Esophagus muscularis mucosa (tissue), 4 donors: ENCODE measurements around the gene TUFT1. TPM values are rescaled to one million over a fixed set of nuclear protein-coding genes. Genes with fewer than 3 reads are reported as not detected.

Experiments used
- DNase-seq: peaks from one replicate; pipeline ENCODE4 v3.0.0-alpha.2; 2017; ENCODE audit errors: extremely low spot score
- H3K27ac ChIP-seq, 4 donors: fragments of 200-600 bp; sonication (generic); replicated peaks in 1 of 4; 1 replicate in 3 of 4; 2 replicates in 1 of 4; pipeline ENCODE4 v1.5.1; 2016 to 2019; ENCODE audit warnings: mild to moderate bottlenecking in 1 of 4
- H3K27me3 ChIP-seq, 4 donors: fragments of 200-600 bp; sonication (generic); one replicate each; pipeline versions ENCODE4 v1.5.1 to v1.6.0; 2016 to 2019
- H3K36me3 ChIP-seq, 4 donors: fragments of 200-600 bp; sonication (generic); one replicate each; pipeline ENCODE4 v1.5.1; 2016 to 2019
- H3K4me1 ChIP-seq, 4 donors: fragments of 200-600 bp; sonication (generic); one replicate each; pipeline ENCODE4 v1.5.1; 2016 to 2019
- H3K4me3 ChIP-seq, 4 donors: fragments of 200-600 bp; sonication (generic); 1 replicate in 2 of 4; 2 replicates in 2 of 4; pipeline ENCODE4 v1.5.1; 2016 to 2019; ENCODE audit warnings: mild to moderate bottlenecking in 4 of 4, moderate library complexity in 1 of 4
- H3K9me3 ChIP-seq, 4 donors: fragments of 200-600 bp; sonication (generic); 1 replicate in 3 of 4; 2 replicates in 1 of 4; pipeline ENCODE4 v1.5.1; 2016 to 2019
- EP300 ChIP-seq: sonication (generic); formaldehyde crosslinking; IDR thresholded peaks from one replicate; pipeline ENCODE4 v1.6.1; 2017; ENCODE audit warnings: antibody characterized with exemption
- POLR2A ChIP-seq: fragments of 450-650 bp; IDR thresholded peaks from one replicate; pipeline ENCODE4 v1.6.1; 2017; ENCODE audit warnings: antibody characterized with exemption, moderate library complexity, mild to moderate bottlenecking, low read depth
- POLR2AphosphoS5 ChIP-seq, 2 donors: sonication (generic); formaldehyde crosslinking; IDR thresholded peaks; one replicate each; pipeline ENCODE4 v1.6.1; 2017; ENCODE audit warnings: antibody characterized with exemption in 2 of 2
- WGBS: methylation state at CpG from one replicate; pipeline ENCODE4 v1.1.5; 2018; 5-methylcytosine and 5-hydroxymethylcytosine counted together
- intact Hi-C: fragments of 100-400 bp; cut with DNase I; formaldehyde crosslinking; loops from one replicate; pipeline ENCODE4 v1.15.1; 2023
- total RNA-seq, 4 donors: library from RNA; depleted of rRNA; stranded (reverse); fragments of >200 nt; gene quantifications; one replicate each; pipeline versions ENCODE4 v1.1.0 to v1.2.1, GENCODE V29; 2016
- TF ChIP-seq, protein P1 (sequence below), 3 experiments: fragments of 200-600 bp in 2 of 3; fragments of 450-650 bp in 1 of 3; sonication (generic) in 2 of 3; IDR thresholded peaks; one replicate each; pipeline ENCODE4 v1.5.1; 2017 to 2019; ENCODE audit warnings: antibody characterized with exemption in 3 of 3, mild to moderate bottlenecking in 2 of 3, moderate library complexity in 1 of 3

The TUFT1 gene
- total RNA-seq, 4 donors from 2014 or later: 10.4 to 24.2 (median 15.9) TPM

DNA sequence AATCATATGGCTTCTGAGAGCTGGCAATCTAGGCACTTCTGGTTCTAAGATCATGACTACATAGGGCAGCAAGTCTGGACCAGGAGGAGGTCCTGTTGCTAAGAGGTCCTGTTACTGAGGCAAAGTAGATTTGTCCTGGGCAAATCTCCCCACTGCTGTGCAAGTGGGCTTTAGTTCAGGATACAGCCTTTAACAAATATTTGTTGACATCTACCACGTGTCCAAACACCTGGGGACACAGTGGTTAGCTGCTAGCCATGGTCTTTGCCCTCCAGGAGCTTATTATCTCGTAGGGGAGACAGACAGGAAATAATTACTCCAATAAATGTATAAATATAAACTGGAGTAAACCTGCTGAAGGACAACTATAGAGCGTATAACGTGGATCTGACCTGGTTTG, 25.7 kb upstream of the TUFT1 start:
- H3K4me3 ChIP-seq: no peak overlapping the region
- DNase-seq: no peak
- 89% methylated on average over 4 of the region's 4 CpGs for WGBS
- intact Hi-C loops: no loop called here
- H3K27ac ChIP-seq: no peak overlapping the region
- TF ChIP-seq POLR2AphosphoS5 (IDR thresholded peaks at IDR 0.05) (no peak), POLR2A (no peak), EP300 (no peak)
- no peaks in the 10 kb centered on the region for H3K36me3 ChIP-seq
- no peaks in the 10 kb centered on the region for H3K9me3 ChIP-seq
- peaks cover 14 to 33% (median 29%) of the 10 kb centered on the region in 4 donors for H3K4me1 ChIP-seq
- no peaks in the 10 kb centered on the region for H3K27me3 ChIP-seq

DNA sequence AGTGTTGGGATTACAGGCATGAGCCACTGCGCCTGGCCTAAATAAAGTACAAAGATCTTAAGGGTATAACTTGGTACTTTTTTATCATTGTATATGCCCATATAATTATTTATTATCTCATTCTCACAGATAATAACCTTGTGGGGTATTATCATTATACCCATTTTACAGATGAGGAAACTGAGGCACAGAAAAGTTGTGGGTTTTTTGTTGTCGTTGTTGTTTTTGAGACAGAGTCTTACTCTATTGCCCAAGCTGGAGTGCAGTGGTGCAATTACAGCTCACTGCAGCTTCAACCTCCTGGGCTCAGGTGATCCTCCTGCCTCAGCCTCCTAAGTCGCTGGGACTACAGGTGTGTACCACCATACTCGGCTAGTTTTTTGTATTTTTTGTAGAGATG, 24.8 kb upstream of the TUFT1 start:
- Histone ChIP-seq H3K4me1 (peaks cover 14 to 31% (median 27%) of the 10 kb centered on the region in 4 donors), H3K4me3 (no peak overlapping the region), H3K27ac (no peak overlapping the region), H3K27me3 (no peaks in the 10 kb centered on the region), H3K9me3 (no peaks in the 10 kb centered on the region), H3K36me3 (no peaks in the 10 kb centered on the region)
- intact Hi-C loops: no loop called here
- no peak for DNase-seq
- TF ChIP-seq POLR2A (no peak), EP300 (no peak), POLR2AphosphoS5 (IDR thresholded peaks at IDR 0.05) (no peak)
- TF ChIP-seq, protein P1, sequence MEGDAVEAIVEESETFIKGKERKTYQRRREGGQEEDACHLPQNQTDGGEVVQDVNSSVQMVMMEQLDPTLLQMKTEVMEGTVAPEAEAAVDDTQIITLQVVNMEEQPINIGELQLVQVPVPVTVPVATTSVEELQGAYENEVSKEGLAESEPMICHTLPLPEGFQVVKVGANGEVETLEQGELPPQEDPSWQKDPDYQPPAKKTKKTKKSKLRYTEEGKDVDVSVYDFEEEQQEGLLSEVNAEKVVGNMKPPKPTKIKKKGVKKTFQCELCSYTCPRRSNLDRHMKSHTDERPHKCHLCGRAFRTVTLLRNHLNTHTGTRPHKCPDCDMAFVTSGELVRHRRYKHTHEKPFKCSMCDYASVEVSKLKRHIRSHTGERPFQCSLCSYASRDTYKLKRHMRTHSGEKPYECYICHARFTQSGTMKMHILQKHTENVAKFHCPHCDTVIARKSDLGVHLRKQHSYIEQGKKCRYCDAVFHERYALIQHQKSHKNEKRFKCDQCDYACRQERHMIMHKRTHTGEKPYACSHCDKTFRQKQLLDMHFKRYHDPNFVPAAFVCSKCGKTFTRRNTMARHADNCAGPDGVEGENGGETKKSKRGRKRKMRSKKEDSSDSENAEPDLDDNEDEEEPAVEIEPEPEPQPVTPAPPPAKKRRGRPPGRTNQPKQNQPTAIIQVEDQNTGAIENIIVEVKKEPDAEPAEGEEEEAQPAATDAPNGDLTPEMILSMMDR (IDR thresholded peaks at IDR 0.05): no peak
- 100% methylated on average over 4 of the region's 4 CpGs for WGBS

DNA sequence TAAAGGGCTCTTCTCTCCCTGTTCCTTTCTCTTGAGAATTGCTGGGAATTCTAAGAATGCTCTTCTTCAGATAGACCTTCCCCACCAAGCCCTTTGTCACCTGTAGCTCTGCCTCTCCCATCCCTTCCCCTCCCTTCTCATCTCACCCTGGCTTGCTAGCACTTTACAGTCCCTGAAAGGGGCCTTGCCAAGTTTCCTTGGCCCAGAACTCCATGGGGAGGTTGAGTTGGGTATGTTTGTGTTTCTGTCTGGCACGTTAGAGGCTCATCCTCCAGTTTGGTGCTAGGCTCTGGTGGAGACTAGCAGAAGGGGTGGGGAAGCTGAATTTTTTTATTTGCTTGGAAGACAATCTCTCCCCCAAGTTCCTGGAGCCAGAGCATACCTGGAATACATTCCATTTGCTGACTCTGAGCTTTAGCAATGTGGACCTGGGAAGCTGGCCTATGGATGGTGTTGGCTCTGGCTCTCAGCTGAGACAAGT, 24.0 kb upstream of the TUFT1 start:
- WGBS: 31% methylated on average over 1 of the region's 1 CpG
- H3K4me1 ChIP-seq: peaks cover 14 to 23% (median 21%) of the 10 kb centered on the region in 4 donors
- no peaks in the 10 kb centered on the region for H3K27me3 ChIP-seq
- intact Hi-C loops: no loop called here
- H3K27ac ChIP-seq: peak overlapping the region in 2 of 4 donors; percentile 2 to 13
- no peak for DNase-seq
- TF ChIP-seq, protein P1 (IDR thresholded peaks at IDR 0.05): no peak
- TF ChIP-seq POLR2A (no peak), EP300 (no peak), POLR2AphosphoS5 (IDR thresholded peaks at IDR 0.05) (no peak)
- H3K4me3 ChIP-seq: no peak overlapping the region
- H3K9me3 ChIP-seq: no peaks in the 10 kb centered on the region
- H3K36me3 ChIP-seq: no peaks in the 10 kb centered on the region

DNA sequence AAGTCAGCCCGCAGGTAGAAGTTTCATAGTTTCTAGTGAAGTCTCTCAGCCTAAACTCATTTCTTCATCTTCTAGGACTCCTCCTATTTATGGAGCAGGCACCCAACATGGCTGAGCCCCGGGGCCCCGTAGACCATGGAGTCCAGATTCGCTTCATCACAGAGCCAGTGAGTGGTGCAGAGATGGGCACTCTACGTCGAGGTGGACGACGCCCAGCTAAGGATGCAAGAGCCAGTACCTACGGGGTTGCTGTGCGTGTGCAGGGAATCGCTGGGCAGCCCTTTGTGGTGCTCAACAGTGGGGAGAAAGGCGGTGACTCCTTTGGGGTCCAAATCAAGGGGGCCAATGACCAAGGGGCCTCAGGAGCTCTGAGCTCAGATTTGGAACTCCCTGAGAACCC, 21.7 kb upstream of the TUFT1 start:
- TF ChIP-seq EP300: no peak
- TF ChIP-seq, protein P1 (IDR thresholded peaks at IDR 0.05): no peak
- no peak for TF ChIP-seq POLR2A
- TF ChIP-seq POLR2AphosphoS5 (IDR thresholded peaks at IDR 0.05): no peak
- H3K27me3 ChIP-seq: no peaks in the 10 kb centered on the region
- intact Hi-C loops: no loop called here
- no peak for DNase-seq
- H3K36me3 ChIP-seq: no peaks in the 10 kb centered on the region
- no peaks in the 10 kb centered on the region for H3K9me3 ChIP-seq
- peaks cover 0 to 11% (median 5%) of the 10 kb centered on the region in 4 donors for H3K4me1 ChIP-seq
- WGBS: 96% methylated on average over 12 of the region's 12 CpGs
- H3K27ac ChIP-seq: no peak overlapping the region
- H3K4me3 ChIP-seq: no peak overlapping the region

DNA sequence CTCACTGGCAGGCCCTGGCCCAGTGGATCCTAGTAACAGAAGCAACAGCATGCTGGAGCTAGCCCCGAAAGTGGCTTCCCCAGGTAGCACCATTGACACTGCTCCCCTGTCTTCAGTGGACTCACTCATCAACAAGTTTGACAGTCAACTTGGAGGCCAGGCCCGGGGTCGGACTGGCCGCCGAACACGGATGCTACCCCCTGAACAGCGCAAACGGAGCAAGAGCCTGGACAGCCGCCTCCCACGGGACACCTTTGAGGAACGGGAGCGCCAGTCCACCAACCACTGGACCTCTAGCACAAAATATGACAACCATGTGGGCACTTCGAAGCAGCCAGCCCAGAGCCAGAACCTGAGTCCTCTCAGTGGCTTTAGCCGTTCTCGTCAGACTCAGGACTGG, 21.2 kb upstream of the TUFT1 start:
- H3K27ac ChIP-seq: no peak overlapping the region
- no peaks in the 10 kb centered on the region for H3K9me3 ChIP-seq
- no peak overlapping the region for H3K4me3 ChIP-seq
- no peak for TF ChIP-seq POLR2AphosphoS5 (IDR thresholded peaks at IDR 0.05)
- no peak for TF ChIP-seq EP300
- no peak for TF ChIP-seq POLR2A
- TF ChIP-seq, protein P1 (IDR thresholded peaks at IDR 0.05): no peak
- no peaks in the 10 kb centered on the region for H3K27me3 ChIP-seq
- H3K4me1 ChIP-seq: peaks cover 0 to 11% (median 5%) of the 10 kb centered on the region in 4 donors
- 96% methylated on average over 9 of the region's 15 CpGs for WGBS
- no peaks in the 10 kb centered on the region for H3K36me3 ChIP-seq
- DNase-seq: no peak
- intact Hi-C loops: no loop called here
